ENCODE results near the gene TUBA1C. TPM values are rescaled to one million over a fixed set of nuclear protein-coding genes. Genes with fewer than 3 reads are reported as not detected.
"Not testable (repeated sequence)": the region's sequence is repeated elsewhere in the genome, so short reads cannot be mapped to it uniquely, and the experiment has no call there.

Gene TUBA1C
- total and polyA plus RNA-seq, 2 donors from 2014 or later: 149 to 204 TPM

DNA sequence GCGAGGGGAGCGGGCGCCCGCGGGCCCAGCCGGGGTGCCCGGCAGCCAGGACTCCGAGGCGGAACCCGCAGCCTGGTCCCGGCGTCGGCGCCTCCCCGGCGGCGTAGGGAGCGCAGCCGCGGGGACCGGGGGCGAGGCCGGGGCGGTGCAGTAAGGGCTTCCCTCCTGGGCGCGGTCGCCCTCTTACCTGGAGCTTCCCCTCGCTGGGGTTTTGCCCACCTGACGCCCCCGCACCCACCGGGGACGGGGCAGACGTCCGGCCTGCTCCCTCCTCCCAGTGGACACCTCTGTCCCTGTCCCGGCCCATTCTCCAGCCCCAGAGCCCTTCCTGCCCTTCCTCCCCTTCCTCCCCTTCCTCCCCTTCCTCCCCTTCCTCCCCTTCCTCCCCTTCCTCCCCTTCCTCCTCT lies 413 bp upstream of the TUBA1C start:
- TF ChIP-seq, protein P1, sequence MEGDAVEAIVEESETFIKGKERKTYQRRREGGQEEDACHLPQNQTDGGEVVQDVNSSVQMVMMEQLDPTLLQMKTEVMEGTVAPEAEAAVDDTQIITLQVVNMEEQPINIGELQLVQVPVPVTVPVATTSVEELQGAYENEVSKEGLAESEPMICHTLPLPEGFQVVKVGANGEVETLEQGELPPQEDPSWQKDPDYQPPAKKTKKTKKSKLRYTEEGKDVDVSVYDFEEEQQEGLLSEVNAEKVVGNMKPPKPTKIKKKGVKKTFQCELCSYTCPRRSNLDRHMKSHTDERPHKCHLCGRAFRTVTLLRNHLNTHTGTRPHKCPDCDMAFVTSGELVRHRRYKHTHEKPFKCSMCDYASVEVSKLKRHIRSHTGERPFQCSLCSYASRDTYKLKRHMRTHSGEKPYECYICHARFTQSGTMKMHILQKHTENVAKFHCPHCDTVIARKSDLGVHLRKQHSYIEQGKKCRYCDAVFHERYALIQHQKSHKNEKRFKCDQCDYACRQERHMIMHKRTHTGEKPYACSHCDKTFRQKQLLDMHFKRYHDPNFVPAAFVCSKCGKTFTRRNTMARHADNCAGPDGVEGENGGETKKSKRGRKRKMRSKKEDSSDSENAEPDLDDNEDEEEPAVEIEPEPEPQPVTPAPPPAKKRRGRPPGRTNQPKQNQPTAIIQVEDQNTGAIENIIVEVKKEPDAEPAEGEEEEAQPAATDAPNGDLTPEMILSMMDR (IDR thresholded peaks at IDR 0.05; ENCODE audit: borderline replicate concordance, extremely low read depth, insufficient read depth): no peak
- H3K4me1 ChIP-seq (ENCODE audit: control insufficient read depth in 2 of 3, insufficient read depth in 2 of 3, low read depth in 1 of 3, low read length in 3 of 3): peaks cover 0 to 3% (median 0%) of the 10 kb centered on the region in 3 donors
- H3K9me3 ChIP-seq (ENCODE audit: control insufficient read depth in 2 of 3, insufficient read depth in 1 of 3, low read length in 3 of 3): no peaks in the 10 kb centered on the region
- no peaks in the 10 kb centered on the region for H3K27me3 ChIP-seq (ENCODE audit: control insufficient read depth, insufficient read depth, low read length)
- peak overlapping the region; percentile 68 to 91 (median 83) for H3K4me3 ChIP-seq (ENCODE audit: low read length in 3 of 3)
- intact Hi-C loops (cut with DNase I): no loop called here
- H3K36me3 ChIP-seq (ENCODE audit: control insufficient read depth in 2 of 3, insufficient read depth in 3 of 3, low read length in 3 of 3): no peaks in the 10 kb centered on the region
- FAIRE-seq: no peak
- DNase-seq: no peak
- peak overlapping the region; percentile 64 to 77 (median 71) for H3K9ac ChIP-seq (ENCODE audit: low read length in 3 of 3)
- peak overlapping the region; percentile 71 to 94 for H3K27ac ChIP-seq (ENCODE audit: low read depth in 2 of 2, low read length in 2 of 2)

DNA sequence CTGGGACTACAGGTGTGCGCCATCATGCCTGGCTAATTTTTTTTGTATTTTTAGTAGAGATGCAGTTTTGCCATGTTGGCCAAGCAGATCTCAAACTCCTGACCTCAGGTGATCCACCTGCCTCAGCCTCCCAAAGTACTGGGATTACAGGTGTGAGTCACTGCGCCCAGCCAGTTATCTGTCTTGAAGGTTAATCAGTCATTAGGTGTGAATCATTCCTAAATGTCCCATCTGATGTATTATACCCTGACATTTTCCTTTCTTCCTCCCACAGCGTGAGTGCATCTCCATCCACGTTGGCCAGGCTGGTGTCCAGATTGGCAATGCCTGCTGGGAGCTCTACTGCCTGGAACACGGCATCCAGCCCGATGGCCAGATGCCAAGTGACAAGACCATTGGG lies 4.3 kb downstream of the TUBA1C start:
- H3K27me3 ChIP-seq (ENCODE audit: control insufficient read depth, insufficient read depth, low read length); FAIRE-seq; H3K9me3 ChIP-seq (ENCODE audit: control insufficient read depth in 2 of 3, insufficient read depth in 1 of 3, low read length in 3 of 3); H3K4me1 ChIP-seq (ENCODE audit: control insufficient read depth in 2 of 3, insufficient read depth in 2 of 3, low read depth in 1 of 3, low read length in 3 of 3); H3K4me3 ChIP-seq (ENCODE audit: low read length in 3 of 3); H3K9ac ChIP-seq (ENCODE audit: low read length in 3 of 3); DNase-seq; intact Hi-C loops (cut with DNase I): not testable (repeated sequence)
- H3K27ac ChIP-seq (ENCODE audit: low read depth in 2 of 2, low read length in 2 of 2): peak overlapping the region in 1 of 2 donors; percentile 55
- H3K36me3 ChIP-seq (ENCODE audit: control insufficient read depth in 2 of 3, insufficient read depth in 3 of 3, low read length in 3 of 3): peaks cover 3 to 30% (median 11%) of the 10 kb centered on the region in 3 donors

DNA sequence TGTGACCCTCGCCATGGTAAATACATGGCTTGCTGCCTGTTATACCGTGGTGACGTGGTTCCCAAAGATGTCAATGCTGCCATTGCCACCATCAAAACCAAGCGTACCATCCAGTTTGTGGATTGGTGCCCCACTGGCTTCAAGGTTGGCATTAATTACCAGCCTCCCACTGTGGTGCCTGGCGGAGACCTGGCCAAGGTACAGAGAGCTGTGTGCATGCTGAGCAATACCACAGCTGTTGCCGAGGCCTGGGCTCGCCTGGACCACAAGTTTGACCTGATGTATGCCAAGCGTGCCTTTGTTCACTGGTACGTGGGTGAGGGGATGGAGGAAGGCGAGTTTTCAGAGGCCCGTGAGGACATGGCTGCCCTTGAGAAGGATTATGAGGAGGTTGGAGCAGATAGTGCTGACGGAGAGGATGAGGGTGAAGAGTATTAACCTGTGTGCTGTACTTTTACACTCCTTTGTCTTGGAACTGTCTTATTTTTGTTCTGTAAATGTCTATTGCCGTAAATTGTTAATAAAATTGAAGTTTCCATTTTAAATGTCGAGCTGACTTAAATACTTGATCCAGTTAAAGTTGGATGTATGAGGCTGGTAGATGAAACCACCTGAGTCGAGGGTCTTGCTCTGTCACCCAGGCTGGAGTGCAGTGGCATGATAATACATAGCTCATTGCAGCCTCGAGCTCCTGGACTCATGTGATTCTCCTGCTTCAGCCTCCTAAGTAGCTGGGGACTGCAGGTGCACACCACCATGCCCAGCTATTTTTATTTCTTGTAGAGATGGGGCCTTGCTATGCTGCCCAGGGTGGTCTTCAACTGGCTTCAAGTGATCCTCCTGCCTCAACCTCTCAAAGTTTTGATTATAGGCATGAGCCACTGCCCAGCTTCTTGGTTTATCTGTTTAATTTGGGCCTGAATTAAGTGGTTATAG lies 8.2 kb downstream of the TUBA1C start:
- DNase-seq (no peak), FAIRE-seq (no peak)
- TF ChIP-seq, protein P1 (IDR thresholded peaks at IDR 0.05; ENCODE audit: borderline replicate concordance, extremely low read depth, insufficient read depth): no peak
- Histone ChIP-seq H3K27ac (ENCODE audit: low read depth in 2 of 2, low read length in 2 of 2) (no peak overlapping the region), H3K9ac (ENCODE audit: low read length in 3 of 3) (no peak overlapping the region), H3K4me1 (ENCODE audit: control insufficient read depth in 2 of 3, insufficient read depth in 2 of 3, low read depth in 1 of 3, low read length in 3 of 3) (peaks cover 0 to 7% (median 3%) of the 10 kb centered on the region in 3 donors), H3K9me3 (ENCODE audit: control insufficient read depth in 2 of 3, insufficient read depth in 1 of 3, low read length in 3 of 3) (no peaks in the 10 kb centered on the region), H3K36me3 (ENCODE audit: control insufficient read depth in 2 of 3, insufficient read depth in 3 of 3, low read length in 3 of 3) (peaks cover 3 to 30% (median 11%) of the 10 kb centered on the region in 3 donors), H3K27me3 (ENCODE audit: control insufficient read depth, insufficient read depth, low read length) (no peaks in the 10 kb centered on the region), H3K4me3 (ENCODE audit: low read length in 3 of 3) (no peak overlapping the region)
- intact Hi-C loops (cut with DNase I): no loop called here

DNA sequence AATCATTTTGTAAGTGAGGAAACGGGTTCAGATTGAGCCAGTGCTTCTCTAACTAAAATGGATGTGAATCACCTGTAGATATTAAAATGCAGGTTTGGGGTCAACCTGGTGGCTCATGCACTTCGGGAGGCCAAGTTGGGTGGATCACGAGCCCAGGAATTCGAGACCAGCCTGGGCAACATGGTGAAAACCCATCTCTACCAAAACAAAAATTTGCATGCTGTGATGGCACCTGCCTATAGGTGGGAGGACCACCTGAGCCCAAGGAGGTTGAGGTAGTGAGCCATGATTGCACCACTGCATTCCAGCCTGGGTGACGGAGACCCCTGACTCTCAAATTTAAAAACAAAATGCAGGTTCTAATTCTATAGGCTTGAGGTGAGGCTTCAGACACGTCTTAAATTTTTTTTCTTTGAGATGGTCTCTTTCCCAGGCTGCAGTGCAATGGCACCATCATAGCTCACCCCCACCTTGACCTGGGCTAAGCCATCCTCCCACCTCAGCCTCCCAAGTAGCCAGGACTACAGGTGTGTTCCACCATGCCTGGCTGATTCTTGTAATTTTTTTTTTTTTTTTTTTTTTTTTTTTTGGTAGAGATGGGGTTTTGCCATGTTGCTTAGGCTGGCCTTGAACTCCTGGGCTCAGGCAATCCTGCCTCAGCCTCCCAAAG lies 9.0 kb downstream of the TUBA1C start:
- Histone ChIP-seq H3K9ac (ENCODE audit: low read length in 3 of 3) (no peak overlapping the region), H3K36me3 (ENCODE audit: control insufficient read depth in 2 of 3, insufficient read depth in 3 of 3, low read length in 3 of 3) (peaks cover 3 to 30% (median 11%) of the 10 kb centered on the region in 3 donors), H3K27ac (ENCODE audit: low read depth in 2 of 2, low read length in 2 of 2) (no peak overlapping the region), H3K4me3 (ENCODE audit: low read length in 3 of 3) (no peak overlapping the region), H3K9me3 (ENCODE audit: control insufficient read depth in 2 of 3, insufficient read depth in 1 of 3, low read length in 3 of 3) (no peaks in the 10 kb centered on the region), H3K4me1 (ENCODE audit: control insufficient read depth in 2 of 3, insufficient read depth in 2 of 3, low read depth in 1 of 3, low read length in 3 of 3) (peaks cover 0 to 7% (median under 1%) of the 10 kb centered on the region in 3 donors), H3K27me3 (ENCODE audit: control insufficient read depth, insufficient read depth, low read length) (no peaks in the 10 kb centered on the region)
- peak in 1 of 5 donors; percentile 18 for DNase-seq
- no peak for FAIRE-seq
- TF ChIP-seq, protein P1 (IDR thresholded peaks at IDR 0.05; ENCODE audit: borderline replicate concordance, extremely low read depth, insufficient read depth): no peak
- intact Hi-C loops (cut with DNase I): no loop called here

Data from kidney (tissue), 14 donors.